Measurements from ENCODE around the gene GRM7.

GRCh38 chr3:7693976-7694375 lies 833.1 kb downstream of the GRM7 start:
- TF ChIP-seq CTCF (IDR thresholded peaks at IDR 0.05) (no peak), EZH2phosphoT487 (IDR thresholded peaks at IDR 0.05) (no peak), EZH2 (IDR thresholded peaks at IDR 0.05) (no peak)

All from neural progenitor cell (in vitro differentiated cells).